AG08396 (cell line): ENCODE measurements around the gene RASL12.
A peak's percentile ranks its signal among the peaks of the same experiment; 100 is the strongest.
"Not testable (repeated sequence)": the region's sequence is repeated elsewhere in the genome, so short reads cannot be mapped to it uniquely, and the experiment has no call there.

ENCODE experiments used
- DNase-seq: peaks from one replicate; pipeline ENCODE4 v3.0.0; 2012; ENCODE audit warnings: low spot score, mixed read lengths

RASL12 gene

GRCh38 chr15:65067645-65068402 lies at the start of gene RASL12:
Gene RASL12 (minus strand): TSS chr15:65067991. CDS start chr15:65067835, 156 bp downstream.
- DNase-seq: no peak

GRCh38 chr15:65115542-65115941 lies 47.8 kb upstream of the RASL12 start:
- DNase-seq: no peak

GRCh38 chr15:65115086-65115485 lies 47.3 kb upstream of the RASL12 start, which contains the start of gene UBAP1L:
Gene UBAP1L (minus strand): TSS chr15:65115200. CDS start chr15:65106215, 8,985 bp downstream.
- no peak for DNase-seq

GRCh38 chr15:65110676-65111292 lies 43.0 kb upstream of the RASL12 start:
- DNase-seq: no peak

- no peak for DNase-seq
Measured at GRCh38 chr15:65106011-65106590, 38.3 kb upstream of the RASL12 start.

GRCh38 chr15:65105038-65105437 lies 37.2 kb upstream of the RASL12 start:
- DNase-seq: no peak

- no peak for DNase-seq
Measured at GRCh38 chr15:65102912-65103311, 35.1 kb upstream of the RASL12 start.

GRCh38 chr15:65101891-65102708 lies 34.3 kb upstream of the RASL12 start:
- DNase-seq: no peak

- DNase-seq: peak; percentile 86
Measured at GRCh38 chr15:65101411-65101890, 33.7 kb upstream of the RASL12 start.

GRCh38 chr15:65100442-65100841 lies 32.7 kb upstream of the RASL12 start:
- no peak for DNase-seq

GRCh38 chr15:65099801-65100200 lies 32.0 kb upstream of the RASL12 start:
- DNase-seq: not testable (repeated sequence)

- no peak for DNase-seq
Measured at GRCh38 chr15:65099336-65099735, 31.5 kb upstream of the RASL12 start.

GRCh38 chr15:65097651-65098263 lies 30.0 kb upstream of the RASL12 start:
- no peak for DNase-seq

GRCh38 chr15:65096481-65097385 lies 28.9 kb upstream of the RASL12 start:
- no peak for DNase-seq

- DNase-seq: no peak
Measured at GRCh38 chr15:65095747-65096104, 27.9 kb upstream of the RASL12 start.

- no peak for DNase-seq
Measured at GRCh38 chr15:65095011-65095746, 27.4 kb upstream of the RASL12 start.

- no peak for DNase-seq
Measured at GRCh38 chr15:65094294-65094995, 26.7 kb upstream of the RASL12 start.

GRCh38 chr15:65093793-65094170 lies 26.0 kb upstream of the RASL12 start:
- not testable (repeated sequence) for DNase-seq
